GM23248 (cell line): Measurements from ENCODE around the gene RPTN. TPM values are rescaled to one million over a fixed set of nuclear protein-coding genes. Genes with fewer than 3 reads are reported as not detected.

Source experiments
- DNase-seq: peaks from one replicate; pipeline ENCODE4 v3.0.0-alpha.2; 2015
- H2AFZ ChIP-seq: fragments of 200-600 bp; sonication (generic); 2 replicates; pipeline ENCODE4 v1.6.1; 2016; ENCODE audit warnings: antibody characterized with exemption
- H3F3A ChIP-seq: fragments of 200-600 bp; sonication (generic); 2 replicates; pipeline ENCODE4 v1.6.1; 2016; ENCODE audit warnings: mild to moderate bottlenecking, antibody characterized with exemption, mixed run types; ENCODE audit not compliant: insufficient read depth
- H3K27ac ChIP-seq: fragments of 200-600 bp; sonication (generic); 2 replicates; pipeline ENCODE4 v1.5.1; 2016; ENCODE audit warnings: mild to moderate bottlenecking
- H3K27me3 ChIP-seq: fragments of 200-600 bp; sonication (generic); replicated peaks from 2 replicates; pipeline ENCODE4 v1.6.1; 2016; ENCODE audit warnings: mild to moderate bottlenecking; ENCODE audit not compliant: insufficient read depth
- H3K36me3 ChIP-seq: fragments of 200-600 bp; sonication (generic); 2 replicates; pipeline ENCODE4 v1.6.1; 2016; ENCODE audit warnings: low read depth, mild to moderate bottlenecking
- H3K4me1 ChIP-seq: fragments of 200-600 bp; sonication (generic); 2 replicates; pipeline ENCODE4 v1.6.1; 2016; ENCODE audit warnings: mild to moderate bottlenecking; ENCODE audit not compliant: insufficient read depth
- H3K4me2 ChIP-seq: fragments of 200-600 bp; sonication (generic); one replicate; pipeline ENCODE4 v1.6.1; 2016; ENCODE audit warnings: mild to moderate bottlenecking; ENCODE audit not compliant: unreplicated experiment
- H3K4me3 ChIP-seq: fragments of 200-600 bp; sonication (generic); 2 replicates; pipeline ENCODE4 v1.5.1; 2016; ENCODE audit warnings: mild to moderate bottlenecking
- H3K79me2 ChIP-seq: fragments of 200-600 bp; sonication (generic); 2 replicates; pipeline ENCODE4 v1.6.1; 2016; ENCODE audit warnings: mild to moderate bottlenecking; ENCODE audit not compliant: insufficient read depth
- H3K9ac ChIP-seq: fragments of 200-600 bp; sonication (generic); 2 replicates; pipeline ENCODE4 v1.6.1; 2016; ENCODE audit warnings: mild to moderate bottlenecking
- H3K9me2 ChIP-seq: fragments of 200-600 bp; sonication (generic); 2 replicates; pipeline ENCODE4 v1.6.1; 2016; ENCODE audit warnings: mixed run types, mild to moderate bottlenecking, moderate library complexity; ENCODE audit not compliant: insufficient read depth
- H3K9me3 ChIP-seq: fragments of 200-600 bp; sonication (generic); one replicate; pipeline ENCODE4 v1.6.1; 2017; ENCODE audit warnings: low read depth
- H4K20me1 ChIP-seq: fragments of 200-600 bp; sonication (generic); 2 replicates; pipeline ENCODE4 v1.6.0; 2016; ENCODE audit not compliant: insufficient read depth
- EZH2 ChIP-seq: fragments of 200-600 bp; sonication (generic); IDR thresholded peaks from 2 replicates; pipeline ENCODE4 v1.6.1; 2018; ENCODE audit warnings: antibody characterized with exemption, mild to moderate bottlenecking; ENCODE audit not compliant: insufficient read depth, poor library complexity, severe bottlenecking
- EZH2phosphoT487 ChIP-seq: fragments of 200-600 bp; sonication (generic); IDR thresholded peaks from 2 replicates; pipeline ENCODE4 v1.6.1; 2018; ENCODE audit warnings: antibody characterized with exemption, moderate library complexity, mild to moderate bottlenecking, low read depth; ENCODE audit not compliant: insufficient read depth
- WGBS, 2 experiments: methylation state at CpG; one replicate each; pipeline ENCODE4 v1.1.6; 2015 to 2017; ENCODE audit warnings: low lambda C conversion rate in 2 of 2, low coverage in 1 of 2; ENCODE audit errors: missing lambda C conversion rate in 2 of 2; 5-methylcytosine and 5-hydroxymethylcytosine counted together
- in situ Hi-C: fragments of 300-500 bp; cut with MboI; formaldehyde crosslinking; loops from 2 replicates; pipeline ENCODE4 v1.15.0; 2020
- polyA plus RNA-seq: library from polyadenylated mRNA; unstranded; fragments of >200 nt; fragmentation: Nextera tagmentation; extraction: Ambion mirVana; gene quantifications from 2 replicates; pipeline ENCODE4 v1.2.1, GENCODE V29; 2016
- total RNA-seq: library from RNA; depleted of rRNA; stranded (reverse); fragments of >200 nt; shearing (Covaris generic); gene quantifications from 2 replicates; pipeline ENCODE4 v1.2.3, GENCODE V29; 2014

RPTN gene
- total and polyA plus RNA-seq, 2 experiments from 2014 or later: 0.05 TPM; not detected in 1

- H4K20me1 ChIP-seq: no peaks in the 10 kb centered on the region
- H3F3A ChIP-seq: peaks cover 5% of the 10 kb centered on the region
- no peak overlapping the region for H3K27ac ChIP-seq
- 48 to 55% methylated on average over 3 of the region's 3 CpGs for WGBS, 2 experiments
- in situ Hi-C loops: no loop called here
- H3K9me3 ChIP-seq: no peaks in the 10 kb centered on the region
- H3K4me3 ChIP-seq: no peak overlapping the region
- no peaks in the 10 kb centered on the region for H3K36me3 ChIP-seq
- peak; percentile 89 for DNase-seq
- no peak for TF ChIP-seq EZH2
- TF ChIP-seq EZH2phosphoT487: peak; percentile 88
- no peak overlapping the region for H3K4me2 ChIP-seq
- H3K9me2 ChIP-seq: no peaks in the 10 kb centered on the region
- H2AFZ ChIP-seq: no peak overlapping the region
- H3K4me1 ChIP-seq: peaks cover 23% of the 10 kb centered on the region
- peaks cover 19% of the 10 kb centered on the region for H3K27me3 ChIP-seq
- H3K9ac ChIP-seq: no peak overlapping the region
- H3K79me2 ChIP-seq: no peaks in the 10 kb centered on the region
Measured at GRCh38 chr1:152167835-152168534, 9.0 kb upstream of the RPTN start.

GRCh38 chr1:152166966-152167365 is 7.9 kb upstream of the RPTN start:
- WGBS, 2 experiments: 25% methylated on average over 1 of the region's 1 CpG
- no peaks in the 10 kb centered on the region for H3K79me2 ChIP-seq
- no peak overlapping the region for H3K27ac ChIP-seq
- no peak overlapping the region for H3K4me2 ChIP-seq
- no peaks in the 10 kb centered on the region for H3K9me2 ChIP-seq
- TF ChIP-seq EZH2phosphoT487: no peak
- no peak for TF ChIP-seq EZH2
- no peak overlapping the region for H3K4me3 ChIP-seq
- no peak for DNase-seq
- in situ Hi-C loops: no loop called here
- H3K27me3 ChIP-seq: peaks cover 19% of the 10 kb centered on the region
- H3F3A ChIP-seq: peaks cover 6% of the 10 kb centered on the region
- no peaks in the 10 kb centered on the region for H4K20me1 ChIP-seq
- H3K9ac ChIP-seq: no peak overlapping the region
- no peaks in the 10 kb centered on the region for H3K36me3 ChIP-seq
- H3K4me1 ChIP-seq: peaks cover 28% of the 10 kb centered on the region
- H3K9me3 ChIP-seq: no peaks in the 10 kb centered on the region
- H2AFZ ChIP-seq: no peak overlapping the region

GRCh38 chr1:152165286-152166077 is 6.5 kb upstream of the RPTN start:
- no peak overlapping the region for H3K4me2 ChIP-seq
- TF ChIP-seq EZH2phosphoT487 (no peak), EZH2 (no peak)
- H3K27me3 ChIP-seq: peaks cover 15% of the 10 kb centered on the region
- no peaks in the 10 kb centered on the region for H3K79me2 ChIP-seq
- H4K20me1 ChIP-seq: no peaks in the 10 kb centered on the region
- 93 to 94% methylated on average over 4 of the region's 4 CpGs for WGBS, 2 experiments
- no peak overlapping the region for H2AFZ ChIP-seq
- H3K4me1 ChIP-seq: peaks cover 28% of the 10 kb centered on the region
- H3K36me3 ChIP-seq: no peaks in the 10 kb centered on the region
- in situ Hi-C loops: no loop called here
- peaks cover 6% of the 10 kb centered on the region for H3F3A ChIP-seq
- H3K9ac ChIP-seq: no peak overlapping the region
- DNase-seq: no peak
- H3K9me3 ChIP-seq: no peaks in the 10 kb centered on the region
- no peak overlapping the region for H3K27ac ChIP-seq
- no peaks in the 10 kb centered on the region for H3K9me2 ChIP-seq
- H3K4me3 ChIP-seq: no peak overlapping the region

- Histone ChIP-seq H3K4me2 (no peak overlapping the region), H2AFZ (no peak overlapping the region), H3K79me2 (no peaks in the 10 kb centered on the region), H3F3A (peaks cover 6% of the 10 kb centered on the region), H4K20me1 (no peaks in the 10 kb centered on the region), H3K4me3 (no peak overlapping the region), H3K9me3 (no peaks in the 10 kb centered on the region), H3K9ac (no peak overlapping the region), H3K27me3 (peaks cover 15% of the 10 kb centered on the region), H3K27ac (no peak overlapping the region), H3K36me3 (no peaks in the 10 kb centered on the region), H3K9me2 (no peaks in the 10 kb centered on the region), H3K4me1 (peaks cover 28% of the 10 kb centered on the region)
- TF ChIP-seq EZH2 (no peak), EZH2phosphoT487 (no peak)
- in situ Hi-C loops: no loop called here
- DNase-seq: no peak
- 67 to 76% methylated on average over 2 of the region's 2 CpGs for WGBS, 2 experiments
Measured at GRCh38 chr1:152164517-152165136, 5.6 kb upstream of the RPTN start.
